Esophagus squamous epithelium (tissue), 4 donors: ENCODE measurements around the gene BCL6.

Experiments
- POLR2A ChIP-seq, 4 donors: fragments of 450-650 bp; IDR thresholded peaks; one replicate each; pipeline ENCODE4 v1.6.1; 2017; ENCODE audit warnings: antibody characterized with exemption in 4 of 4, mild to moderate bottlenecking in 4 of 4, moderate library complexity in 3 of 4
- TF ChIP-seq, protein P1 (sequence below), 6 experiments: fragments of 450-650 bp in 4 of 6; fragments of 200-600 bp in 2 of 6; sonication (generic) in 2 of 6; IDR thresholded peaks; one replicate each; pipeline ENCODE4 v1.5.1; 2016 to 2019; ENCODE audit warnings: antibody characterized with exemption in 6 of 6, mild to moderate bottlenecking in 4 of 6, moderate library complexity in 4 of 6

DNA sequence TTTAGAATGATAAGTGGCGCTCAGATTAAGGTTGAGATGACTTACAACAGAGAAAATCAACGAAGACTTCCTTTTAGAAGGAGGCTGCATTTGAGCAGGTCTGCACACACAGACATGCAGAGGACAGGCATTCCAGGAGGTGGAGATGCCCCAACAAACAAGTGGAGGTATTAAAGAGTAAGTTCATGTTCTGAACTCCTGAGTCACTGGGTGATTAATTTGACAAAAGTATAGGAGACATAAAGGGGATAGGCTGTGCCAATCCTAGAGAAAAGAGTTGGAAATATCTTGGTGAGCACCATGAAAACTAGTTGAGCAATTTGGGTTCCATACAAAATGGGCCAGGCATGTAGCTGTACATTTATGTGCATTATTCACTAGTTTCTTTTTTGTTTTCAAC lies 33.5 kb upstream of the BCL6 start:
- no peak for TF ChIP-seq POLR2A (IDR thresholded peaks at IDR 0.05)
- TF ChIP-seq, protein P1, sequence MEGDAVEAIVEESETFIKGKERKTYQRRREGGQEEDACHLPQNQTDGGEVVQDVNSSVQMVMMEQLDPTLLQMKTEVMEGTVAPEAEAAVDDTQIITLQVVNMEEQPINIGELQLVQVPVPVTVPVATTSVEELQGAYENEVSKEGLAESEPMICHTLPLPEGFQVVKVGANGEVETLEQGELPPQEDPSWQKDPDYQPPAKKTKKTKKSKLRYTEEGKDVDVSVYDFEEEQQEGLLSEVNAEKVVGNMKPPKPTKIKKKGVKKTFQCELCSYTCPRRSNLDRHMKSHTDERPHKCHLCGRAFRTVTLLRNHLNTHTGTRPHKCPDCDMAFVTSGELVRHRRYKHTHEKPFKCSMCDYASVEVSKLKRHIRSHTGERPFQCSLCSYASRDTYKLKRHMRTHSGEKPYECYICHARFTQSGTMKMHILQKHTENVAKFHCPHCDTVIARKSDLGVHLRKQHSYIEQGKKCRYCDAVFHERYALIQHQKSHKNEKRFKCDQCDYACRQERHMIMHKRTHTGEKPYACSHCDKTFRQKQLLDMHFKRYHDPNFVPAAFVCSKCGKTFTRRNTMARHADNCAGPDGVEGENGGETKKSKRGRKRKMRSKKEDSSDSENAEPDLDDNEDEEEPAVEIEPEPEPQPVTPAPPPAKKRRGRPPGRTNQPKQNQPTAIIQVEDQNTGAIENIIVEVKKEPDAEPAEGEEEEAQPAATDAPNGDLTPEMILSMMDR (IDR thresholded peaks at IDR 0.05) = peak in 3 of 6 experiments; percentile 13 to 43 (median 15)
